Inflammatory macrophage treated with lipopolysaccharide for 1 hour (primary cell): ENCODE measurements around the gene CYP21A2.
"Not testable (repeated sequence)": the region's sequence is repeated elsewhere in the genome, so short reads cannot be mapped to it uniquely, and the experiment has no call there.

Experiments used
- DNase-seq, 2 donors: peaks; one replicate each; pipeline ENCODE4 v3.0.0-alpha.2; 2020 to 2022

The CYP21A2 gene

GRCh38 chr6:32035283-32036013 is 2.8 kb upstream of the CYP21A2 start:
- DNase-seq = not testable (repeated sequence)

DNA sequence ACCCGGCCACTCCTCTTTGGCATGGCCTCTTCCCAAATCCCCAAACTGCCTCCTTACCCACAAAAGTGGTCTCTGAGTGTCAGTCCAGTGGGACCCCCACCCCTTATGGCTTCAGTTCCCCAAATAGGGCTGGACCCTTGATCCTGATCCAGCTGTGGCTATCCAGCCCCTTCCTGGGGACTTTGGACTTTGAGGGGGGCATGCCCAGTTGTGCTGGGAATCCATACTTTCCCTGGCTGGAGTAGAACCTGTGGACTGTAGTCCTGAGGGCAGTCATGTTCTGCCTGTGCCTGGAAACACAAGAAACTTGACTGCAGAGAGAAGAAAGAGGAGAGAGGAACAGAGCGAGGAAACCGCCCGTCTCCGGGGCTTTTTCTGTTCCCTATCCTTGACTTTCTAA is 1.1 kb upstream of the CYP21A2 start:
- not testable (repeated sequence) for DNase-seq

DNA sequence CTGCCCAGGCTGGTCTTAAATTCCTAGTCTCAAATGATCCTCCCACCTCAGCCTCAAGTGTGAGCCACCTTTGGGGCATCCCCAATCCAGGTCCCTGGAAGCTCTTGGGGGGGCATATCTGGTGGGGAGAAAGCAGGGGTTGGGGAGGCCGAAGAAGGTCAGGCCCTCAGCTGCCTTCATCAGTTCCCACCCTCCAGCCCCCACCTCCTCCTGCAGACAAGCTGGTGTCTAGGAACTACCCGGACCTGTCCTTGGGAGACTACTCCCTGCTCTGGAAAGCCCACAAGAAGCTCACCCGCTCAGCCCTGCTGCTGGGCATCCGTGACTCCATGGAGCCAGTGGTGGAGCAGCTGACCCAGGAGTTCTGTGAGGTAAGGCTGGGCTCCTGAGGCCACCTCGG is 663 bp downstream of the CYP21A2 start:
- not testable (repeated sequence) for DNase-seq

GRCh38 chr6:32039321-32040274 is 1.4 kb downstream of the CYP21A2 start:
- not testable (repeated sequence) for DNase-seq

- DNase-seq = not testable (repeated sequence)
These were observed 2.3 kb downstream of the CYP21A2 start for GRCh38 chr6:32040299-32041049.

GRCh38 chr6:32041050-32041321 is 2.8 kb downstream of the CYP21A2 start:
- not testable (repeated sequence) for DNase-seq

- DNase-seq = not testable (repeated sequence)
These were observed 3.2 kb downstream of the CYP21A2 start for GRCh38 chr6:32041385-32041784.

DNA sequence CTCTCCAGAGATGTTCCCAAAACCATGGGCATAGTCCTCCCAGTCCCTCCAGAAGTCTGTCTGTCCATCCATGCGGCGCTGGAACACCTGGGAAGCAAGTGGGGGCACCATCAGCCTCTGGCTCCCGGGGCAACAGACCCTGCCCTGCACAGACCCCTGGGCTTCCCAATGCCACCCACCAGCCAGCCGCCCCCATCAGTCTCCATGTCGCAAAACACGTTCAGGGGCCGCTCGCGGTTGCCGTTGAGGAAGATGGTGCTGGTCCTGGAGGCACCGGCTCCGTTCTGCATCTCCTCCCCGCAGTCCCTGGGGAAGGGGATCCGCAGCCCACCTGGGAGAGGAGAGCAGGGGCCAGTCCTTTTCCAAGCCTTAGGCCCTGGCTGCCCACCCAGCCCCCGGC is 4.1 kb downstream of the CYP21A2 start:
- not testable (repeated sequence) for DNase-seq

- not testable (repeated sequence) for DNase-seq
These were observed 5.6 kb downstream of the CYP21A2 start for GRCh38 chr6:32043589-32044380.

GRCh38 chr6:32044916-32045315 is 6.7 kb downstream of the CYP21A2 start:
- DNase-seq = not testable (repeated sequence)

DNA sequence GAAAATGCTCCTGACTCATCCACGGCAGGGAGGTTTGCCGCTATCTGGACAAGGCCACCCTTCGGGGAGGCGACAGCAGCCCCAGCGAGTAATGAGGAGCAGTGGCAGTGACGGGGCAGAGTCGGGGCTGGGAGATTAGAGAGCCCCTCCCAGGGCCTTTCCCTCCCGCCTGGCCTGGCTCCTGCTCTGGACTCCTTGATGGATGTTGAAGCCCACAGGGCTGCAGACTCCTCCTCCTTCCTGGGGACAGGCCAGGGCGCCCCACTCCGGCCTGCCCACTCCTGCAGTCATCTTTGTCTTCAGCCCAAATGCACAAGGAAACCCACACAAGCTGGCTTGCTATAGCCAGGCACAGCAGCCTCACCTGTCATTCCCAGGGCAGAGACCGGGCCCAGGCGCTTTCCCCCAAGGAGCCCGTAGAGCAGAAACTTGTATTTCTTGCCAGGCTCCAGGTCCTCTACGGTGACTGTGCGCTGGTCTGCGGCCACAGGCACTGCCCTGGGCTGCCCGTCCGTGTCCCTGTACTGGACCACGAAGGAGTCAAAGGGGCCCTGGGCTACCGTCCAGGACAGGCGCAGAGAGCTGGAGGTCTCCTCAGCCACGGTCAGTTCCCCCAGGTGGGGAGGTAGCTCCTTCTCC is 7.7 kb downstream of the CYP21A2 start:
- no peak for DNase-seq

DNA sequence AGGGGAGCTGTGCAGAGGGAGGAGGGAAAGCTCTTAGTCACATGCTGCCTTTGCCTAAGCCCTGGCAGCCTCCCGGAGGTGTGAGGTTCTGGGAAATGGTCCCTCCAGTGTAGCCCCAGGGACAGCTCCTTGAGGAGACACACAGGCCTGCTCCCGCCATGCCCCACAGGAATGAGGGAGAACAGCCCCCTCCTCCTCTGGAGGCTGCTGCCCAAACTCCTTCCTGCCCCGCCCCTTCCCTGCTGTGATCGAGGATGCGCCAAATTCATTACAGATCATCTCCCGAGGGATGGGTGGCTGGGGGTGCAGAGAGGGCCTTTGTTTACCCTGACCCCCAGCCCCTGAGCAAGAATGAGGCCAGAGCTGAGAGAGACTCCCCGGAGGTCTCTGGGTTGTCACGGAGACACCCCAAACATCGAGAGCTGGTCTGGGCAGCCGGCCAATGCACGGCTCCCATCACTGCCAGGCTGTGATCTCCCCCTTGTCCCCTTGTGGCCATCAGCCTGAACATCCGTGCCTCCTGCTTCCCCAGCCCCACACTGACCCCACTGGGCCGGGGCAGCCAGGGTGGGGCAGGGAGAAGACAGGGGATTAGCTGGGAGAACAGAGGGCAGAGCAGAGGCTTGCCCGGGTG is 8.4 kb downstream of the CYP21A2 start:
- no peak for DNase-seq

GRCh38 chr6:32047084-32047478 is 8.9 kb downstream of the CYP21A2 start:
- no peak for DNase-seq

- no peak for DNase-seq
These were observed 9.3 kb downstream of the CYP21A2 start for GRCh38 chr6:32047539-32047854.

DNA sequence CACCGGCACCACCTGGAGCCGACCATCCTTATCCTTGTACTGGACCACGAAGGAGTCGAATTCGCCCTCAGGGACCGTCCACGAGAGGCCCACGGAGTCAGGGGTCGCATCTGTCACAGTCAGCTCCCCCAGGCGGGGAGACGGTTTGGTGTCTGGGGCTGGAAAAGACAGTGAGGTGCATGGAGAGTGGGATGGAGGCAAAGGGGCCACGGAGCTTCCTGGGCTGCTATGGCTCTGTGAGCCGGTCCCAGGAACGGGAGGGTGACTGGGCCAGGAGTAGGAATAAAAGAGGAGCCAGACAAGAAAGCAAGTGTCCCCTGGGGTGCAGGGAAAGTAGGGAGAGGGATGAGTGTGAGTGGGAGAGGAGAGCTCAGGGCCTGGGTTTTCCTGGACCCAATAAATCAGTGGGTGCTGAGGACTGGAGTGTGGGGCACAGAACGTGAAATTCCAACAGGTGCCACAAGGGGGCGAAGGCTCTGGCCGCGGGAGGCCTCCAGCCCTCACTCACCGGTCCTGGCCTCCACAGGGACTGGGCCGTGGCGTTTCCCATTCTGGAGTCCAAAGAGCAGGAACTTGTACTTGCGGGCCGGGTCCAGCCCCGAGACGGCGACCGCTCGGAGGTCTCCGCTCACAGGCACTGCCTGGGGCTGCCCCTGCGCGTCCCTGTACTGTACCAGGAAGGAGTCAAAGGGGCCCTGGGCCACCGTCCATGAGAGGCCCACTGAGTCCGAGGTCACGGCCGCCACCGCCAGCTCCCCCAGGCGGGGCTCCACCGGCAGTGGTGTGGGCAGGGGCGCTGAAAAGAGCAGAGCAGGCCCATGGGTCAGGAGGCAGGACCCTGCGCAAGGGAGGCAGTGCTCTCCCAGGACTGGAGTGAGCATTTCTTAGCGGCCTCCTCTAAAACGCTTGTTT is 9.9 kb downstream of the CYP21A2 start:
- peak; percentile 13 to 86 for DNase-seq

DNA sequence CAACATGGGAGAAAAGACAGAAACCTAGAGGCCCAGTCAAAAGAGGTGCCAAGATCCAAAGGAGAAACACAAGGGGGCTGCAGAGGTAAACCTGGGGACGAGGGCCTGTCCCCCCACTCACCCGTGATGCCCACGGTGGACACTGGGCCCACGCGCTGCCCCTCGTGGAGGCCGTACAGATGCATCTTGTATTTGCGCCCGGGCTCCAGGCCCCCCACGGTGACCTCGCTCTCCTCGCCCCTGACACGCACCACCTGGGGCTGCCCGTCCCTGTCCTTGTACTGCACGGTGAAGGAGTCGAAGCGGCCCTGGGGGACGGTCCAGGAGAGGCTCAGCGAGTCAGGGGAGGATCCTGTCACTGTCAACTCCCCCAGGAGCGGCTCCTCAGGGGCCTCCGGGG is 10.9 kb downstream of the CYP21A2 start:
- not testable (repeated sequence) for DNase-seq

GRCh38 chr6:32049736-32050135 is 11.5 kb downstream of the CYP21A2 start:
- not testable (repeated sequence) for DNase-seq

GRCh38 chr6:32050562-32050961 is 12.3 kb downstream of the CYP21A2 start:
- DNase-seq = no peak

DNA sequence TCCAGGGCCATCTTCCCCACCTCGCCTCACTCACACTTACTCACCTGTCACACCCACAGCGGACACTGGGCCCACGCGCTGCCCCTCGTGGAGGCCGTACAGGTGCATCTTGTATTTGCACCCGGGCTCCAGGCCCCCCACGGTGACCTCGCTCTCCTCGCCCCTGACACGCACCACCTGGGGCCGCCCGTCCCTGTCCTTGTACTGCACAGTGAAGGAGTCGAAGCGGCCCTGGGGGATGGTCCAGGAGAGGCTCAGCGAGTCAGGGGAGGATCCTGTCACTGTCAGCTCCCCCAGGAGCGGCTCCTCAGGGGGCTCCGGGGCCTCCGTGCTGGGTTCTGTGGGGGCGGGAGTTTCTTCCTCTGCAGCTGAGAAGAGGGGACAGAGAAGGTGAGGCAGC is 14.4 kb downstream of the CYP21A2 start:
- DNase-seq = not testable (repeated sequence)

DNA sequence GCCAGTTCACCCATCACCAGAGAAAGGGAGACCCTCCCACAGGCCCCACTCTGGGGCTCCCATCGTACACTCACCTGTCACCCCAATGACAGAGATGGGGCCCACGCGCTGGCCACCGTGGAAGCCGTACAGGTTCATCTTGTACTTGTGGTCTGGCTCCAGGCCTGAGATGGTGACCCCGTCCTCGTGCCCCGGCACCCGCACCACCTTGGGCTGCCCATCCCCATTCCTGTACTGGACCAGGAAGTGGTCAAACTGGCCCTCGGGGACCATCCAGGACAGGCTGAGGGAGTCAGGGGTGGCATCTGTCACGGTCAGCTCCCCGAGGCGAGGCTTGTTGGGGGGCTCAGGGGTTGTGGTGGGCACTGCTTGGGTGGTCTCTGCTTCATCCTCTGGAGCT is 15.1 kb downstream of the CYP21A2 start:
- not testable (repeated sequence) for DNase-seq
